Endothelial cell of umbilical vein (primary cell): ENCODE results near the gene DMAP1. TPM values are rescaled to one million over a fixed set of nuclear protein-coding genes. Genes with fewer than 3 reads are reported as not detected.

ENCODE experiments used
- BruUV-seq: library from RNA; stranded (reverse); fragments of 400-500 nt; replicated peaks from 2 replicates; lab custom pipeline; 2021; lab: Mats Ljungman, UMichigan
- CTCF ChIA-PET: fragments of 300-600, 350-600 bp; sonication (Branson Sonifier 250); formaldehyde crosslinking; loops from one replicate; lab custom pipeline; 2021; ENCODE audit warnings: antibody characterized with exemption, inconsistent platforms; lab: Charles Lee
- POLR2A ChIA-PET: fragments of 300-600, 350-600 bp; sonication (Branson Sonifier 250); formaldehyde crosslinking; loops from one replicate; lab custom pipeline; 2021; ENCODE audit warnings: antibody characterized with exemption, inconsistent platforms; lab: Charles Lee
- DNase-seq: peaks from one replicate; pipeline ENCODE4 v3.0.0-alpha.2; 2011; ENCODE audit warnings: low read depth, low spot score
- FAIRE-seq: peaks from 2 replicates; lab custom pipeline; 2011; peaks lifted over from hg19 to GRCh38; lab: Jason Lieb, UNC
- H2AFZ ChIP-seq: 2 replicates; pipeline ENCODE4 v1.6.0; 2012; ENCODE audit warnings: low read depth, low read length, control low read depth, inconsistent platforms
- H3K27ac ChIP-seq: 2 replicates; pipeline ENCODE4 v1.5.1; 2011; ENCODE audit warnings: low read depth, mild to moderate bottlenecking, control low read depth, low read length, moderate library complexity; ENCODE audit not compliant: insufficient read depth
- H3K27me3 ChIP-seq, 2 experiments: 2 replicates each; pipeline versions ENCODE4 v1.6.0 to v1.6.1; 2011; ENCODE audit warnings: low read length in 2 of 2, mixed read lengths in 1 of 2; ENCODE audit not compliant: control insufficient read depth in 2 of 2, insufficient read depth in 2 of 2
- H3K36me3 ChIP-seq, 2 experiments: 2 replicates in 1 of 2; 3 replicates in 1 of 2; pipeline ENCODE4 v1.5.1; 2011; ENCODE audit warnings: low read length in 2 of 2, mild to moderate bottlenecking in 1 of 2, moderate library complexity in 1 of 2; ENCODE audit not compliant: control insufficient read depth in 2 of 2, insufficient read depth in 2 of 2; ENCODE audit errors: extremely low read depth in 1 of 2
- H3K4me1 ChIP-seq: 3 replicates; pipeline ENCODE4 v1.5.1; 2011; ENCODE audit warnings: mild to moderate bottlenecking, low read length; ENCODE audit not compliant: control insufficient read depth, insufficient read depth; ENCODE audit errors: extremely low read depth
- H3K4me2 ChIP-seq: 2 replicates; pipeline ENCODE4 v1.6.1; 2011; ENCODE audit warnings: low read length, control low read depth, mixed read lengths; ENCODE audit not compliant: insufficient read depth
- H3K4me3 ChIP-seq, 3 experiments: fragments of 200-600 bp in 1 of 3; sonication (generic), shearing (Covaris generic) in 1 of 3; replicated peaks in 1 of 3; 2 replicates each; pipeline ENCODE4 v1.5.1; 2011 to 2016; ENCODE audit warnings: control low read depth in 3 of 3, low read length in 3 of 3, mild to moderate bottlenecking in 2 of 3, inconsistent platforms in 1 of 3, low read depth in 1 of 3, moderate library complexity in 1 of 3; ENCODE audit not compliant: insufficient read depth in 1 of 3
- H3K79me2 ChIP-seq: 2 replicates; pipeline ENCODE4 v1.6.0; 2012; ENCODE audit warnings: low read length, inconsistent platforms; ENCODE audit not compliant: control insufficient read depth, insufficient read depth
- H3K9ac ChIP-seq: replicated peaks from 2 replicates; pipeline ENCODE3; 2011; ENCODE audit warnings: low read length, control low read depth; ENCODE audit not compliant: insufficient read depth; ENCODE audit errors: extremely low read depth
- H3K9me1 ChIP-seq: replicated peaks from 3 replicates; pipeline ENCODE4 v1.6.0; 2011; ENCODE audit warnings: mild to moderate bottlenecking, low read length; ENCODE audit not compliant: control insufficient read depth, insufficient read depth; ENCODE audit errors: extremely low read depth
- H3K9me3 ChIP-seq: replicated peaks from 2 replicates; pipeline ENCODE4 v1.5.1; 2012; ENCODE audit warnings: low read length, inconsistent platforms; ENCODE audit not compliant: control insufficient read depth, insufficient read depth
- H4K20me1 ChIP-seq: replicated peaks from 2 replicates; pipeline ENCODE3; 2011; ENCODE audit warnings: mild to moderate bottlenecking, low read length; ENCODE audit not compliant: control insufficient read depth, insufficient read depth; ENCODE audit errors: extremely low read depth
- EZH2 ChIP-seq: IDR thresholded peaks from 2 replicates; pipeline ENCODE4 v1.6.1; 2012; ENCODE audit warnings: borderline replicate concordance, low read depth, mild to moderate bottlenecking, moderate library complexity, low read length, inconsistent platforms; ENCODE audit not compliant: severe bottlenecking
- FOS ChIP-seq: IDR thresholded peaks from 2 replicates; pipeline ENCODE4 v1.6.1; 2011; ENCODE audit warnings: mild to moderate bottlenecking, low read length, moderate library complexity, borderline replicate concordance; ENCODE audit not compliant: insufficient read depth
- GATA2 ChIP-seq: IDR thresholded peaks from 2 replicates; pipeline ENCODE4 v1.7.0; 2011; ENCODE audit warnings: low read depth, mild to moderate bottlenecking, moderate library complexity, mixed read lengths, low read length; ENCODE audit not compliant: insufficient read length, insufficient read depth
- JUN ChIP-seq: IDR thresholded peaks from 2 replicates; pipeline ENCODE4 v1.6.1; 2011; ENCODE audit warnings: borderline replicate concordance, low read depth; ENCODE audit not compliant: insufficient read length, insufficient read depth
- MYC ChIP-seq: IDR thresholded peaks from one replicate; pipeline ENCODE4 v1.6.1; 2011; ENCODE audit warnings: mild to moderate bottlenecking, low read depth, low read length
- POLR2A ChIP-seq: IDR thresholded peaks from 2 replicates; pipeline ENCODE4 v1.6.1; 2012; ENCODE audit warnings: low read depth, mild to moderate bottlenecking, control low read depth, low read length
- POLR2AphosphoS5 ChIP-seq: IDR thresholded peaks from 2 replicates; pipeline ENCODE4 v1.6.1; 2012; ENCODE audit warnings: low read depth, mild to moderate bottlenecking, control low read depth, low read length, moderate library complexity; ENCODE audit not compliant: insufficient read depth
- dilution Hi-C: fragments of 300-500 bp; cut with MboI; formaldehyde crosslinking; loops from one replicate; pipeline ENCODE4 v1.15.0; 2019; ENCODE audit warnings: low sequenced_read_pairs; ENCODE audit not compliant: extremely low pct_ligation_motif_present
- intact Hi-C: fragments of 100-400 bp; cut with micrococcal nuclease; formaldehyde crosslinking; loops from one replicate; pipeline ENCODE4 v1.10.0; 2022
- polyA plus RNA-seq, 4 experiments: library from polyadenylated mRNA; depleted of rRNA in 3 of 4; stranded (reverse) in 3 of 4; unstranded in 1 of 4; fragments of >200 nt; gene quantifications; 2 replicates each; pipeline versions ENCODE4 v1.2.1 to v1.2.3, GENCODE V29; 2011 to 2012; ENCODE audit warnings: missing spikeins in 1 of 4
- total RNA-seq: library from RNA; stranded (reverse); gene quantifications from 2 replicates; pipeline ENCODE4 v1.2.3, GENCODE V29; 2021
- TF ChIP-seq, protein P1 (sequence below): IDR thresholded peaks from 2 replicates; pipeline ENCODE4 v1.6.1; 2011; ENCODE audit not compliant: insufficient read depth, insufficient read length
- TF ChIP-seq, protein P2 (sequence below), 2 donors: IDR thresholded peaks; 1 replicate in 1 of 2; 2 replicates in 1 of 2; pipeline ENCODE4 v1.5.1; 2011; ENCODE audit warnings: low read length in 2 of 2, mild to moderate bottlenecking in 2 of 2, moderate library complexity in 2 of 2, control low read depth in 1 of 2, inconsistent platforms in 1 of 2, low read depth in 1 of 2; ENCODE audit not compliant: insufficient read depth in 1 of 2; ENCODE audit errors: extremely low read depth in 1 of 2

The DMAP1 gene
- total and polyA plus RNA-seq, 2 donors (not counting 3 experiments of a cell fraction or from before 2014, with no cell fraction given): 42.9 to 63.2 TPM

- H3K9me3 ChIP-seq: no peaks in the 10 kb centered on the region
- no peak overlapping the region for H3K4me2 ChIP-seq
- ChIA-PET POLR2A (no interaction called here), CTCF (no interaction called here)
- intact Hi-C loops: no loop called here
- no peak overlapping the region for H3K4me3 ChIP-seq
- H3K79me2 ChIP-seq: no peaks in the 10 kb centered on the region
- peaks cover 0 to under 1% of the 10 kb centered on the region in 2 experiments for H3K36me3 ChIP-seq
- no peaks in the 10 kb centered on the region for H4K20me1 ChIP-seq
- H3K27ac ChIP-seq: no peak overlapping the region
- no peaks in the 10 kb centered on the region for H3K4me1 ChIP-seq
- DNase-seq: no peak
- no peak overlapping the region for H3K9ac ChIP-seq
- TF ChIP-seq POLR2A (no peak), MYC (no peak), GATA2 (no peak), JUN (no peak), EZH2 (no peak), POLR2AphosphoS5 (no peak), FOS (no peak)
- TF ChIP-seq, protein P1, sequence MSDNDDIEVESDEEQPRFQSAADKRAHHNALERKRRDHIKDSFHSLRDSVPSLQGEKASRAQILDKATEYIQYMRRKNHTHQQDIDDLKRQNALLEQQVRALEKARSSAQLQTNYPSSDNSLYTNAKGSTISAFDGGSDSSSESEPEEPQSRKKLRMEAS: no peak
- TF ChIP-seq, protein P2, sequence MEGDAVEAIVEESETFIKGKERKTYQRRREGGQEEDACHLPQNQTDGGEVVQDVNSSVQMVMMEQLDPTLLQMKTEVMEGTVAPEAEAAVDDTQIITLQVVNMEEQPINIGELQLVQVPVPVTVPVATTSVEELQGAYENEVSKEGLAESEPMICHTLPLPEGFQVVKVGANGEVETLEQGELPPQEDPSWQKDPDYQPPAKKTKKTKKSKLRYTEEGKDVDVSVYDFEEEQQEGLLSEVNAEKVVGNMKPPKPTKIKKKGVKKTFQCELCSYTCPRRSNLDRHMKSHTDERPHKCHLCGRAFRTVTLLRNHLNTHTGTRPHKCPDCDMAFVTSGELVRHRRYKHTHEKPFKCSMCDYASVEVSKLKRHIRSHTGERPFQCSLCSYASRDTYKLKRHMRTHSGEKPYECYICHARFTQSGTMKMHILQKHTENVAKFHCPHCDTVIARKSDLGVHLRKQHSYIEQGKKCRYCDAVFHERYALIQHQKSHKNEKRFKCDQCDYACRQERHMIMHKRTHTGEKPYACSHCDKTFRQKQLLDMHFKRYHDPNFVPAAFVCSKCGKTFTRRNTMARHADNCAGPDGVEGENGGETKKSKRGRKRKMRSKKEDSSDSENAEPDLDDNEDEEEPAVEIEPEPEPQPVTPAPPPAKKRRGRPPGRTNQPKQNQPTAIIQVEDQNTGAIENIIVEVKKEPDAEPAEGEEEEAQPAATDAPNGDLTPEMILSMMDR (IDR thresholded peaks at IDR 0.05; ENCODE audit: extremely low read depth in 1 of 2, insufficient read depth in 1 of 2, low read depth in 1 of 2, low read length in 2 of 2): no peak
- H2AFZ ChIP-seq: no peak overlapping the region
- no peaks in the 10 kb centered on the region for H3K27me3 ChIP-seq
- dilution Hi-C loops: no loop called here
- no peaks in the 10 kb centered on the region for H3K9me1 ChIP-seq
- no peak for FAIRE-seq
- BruUV-seq: no TSS peak
Observed at GRCh38 chr1:44261171-44261817, 48.0 kb downstream of the DMAP1 start.
